OCI-LY7 (cell line): Measurements from ENCODE around the gene SEC23A. TPM values are rescaled to one million over a fixed set of nuclear protein-coding genes. Genes with fewer than 3 reads are reported as not detected.
"Not testable (repeated sequence)": the region's sequence is repeated elsewhere in the genome, so short reads cannot be mapped to it uniquely, and the experiment has no call there.

Experiments used
- BruUV-seq: library from RNA; stranded (reverse); fragments of 400-500 nt; replicated peaks from 2 replicates; lab custom pipeline; 2021; lab: Mats Ljungman, UMichigan
- CTCF ChIA-PET: fragments of 300-600 bp; sonication (Branson Sonifier 250); formaldehyde crosslinking; loops from one replicate; lab custom pipeline; 2022; ENCODE audit warnings: antibody characterized with exemption; ENCODE audit not compliant: unreplicated experiment; lab: Charles Lee
- POLR2A ChIA-PET: fragments of 300-600 bp; sonication (Branson Sonifier 250); formaldehyde crosslinking; loops from one replicate; lab custom pipeline; 2022; ENCODE audit warnings: antibody characterized with exemption; lab: Charles Lee
- DNase-seq: peaks from one replicate; pipeline ENCODE4 v3.0.0-alpha.2; 2015; ENCODE audit warnings: low spot score
- H2AFZ ChIP-seq: fragments of 200-600 bp; sonication (generic), shearing (Covaris generic); 2 replicates; pipeline ENCODE4 v1.6.1; 2014; ENCODE audit warnings: mild to moderate bottlenecking, antibody characterized with exemption, low read length, moderate library complexity
- H3K27ac ChIP-seq: fragments of 200-600 bp; sonication (generic); 2 replicates; pipeline ENCODE4 v1.5.1; 2014; ENCODE audit warnings: mixed run types, low read depth, mild to moderate bottlenecking, moderate library complexity, low read length, inconsistent platforms; ENCODE audit not compliant: poor library complexity, severe bottlenecking
- H3K36me3 ChIP-seq: fragments of 200-600 bp; sonication (generic); 2 replicates; pipeline ENCODE4 v1.6.1; 2014; ENCODE audit warnings: mild to moderate bottlenecking, antibody characterized with exemption, low read length, moderate library complexity, mixed read lengths; ENCODE audit not compliant: insufficient read depth
- H3K4me1 ChIP-seq: fragments of 200-600 bp; sonication (generic); 2 replicates; pipeline ENCODE4 v1.5.1; 2014; ENCODE audit warnings: mild to moderate bottlenecking, low read length; ENCODE audit not compliant: insufficient read depth, poor library complexity, severe bottlenecking
- H3K4me2 ChIP-seq: fragments of 200-600 bp; sonication (generic); 2 replicates; pipeline ENCODE4 v1.6.1; 2014; ENCODE audit warnings: mild to moderate bottlenecking, low read length
- H3K4me3 ChIP-seq: fragments of 200-600 bp; sonication (generic); 2 replicates; pipeline ENCODE4 v1.5.1; 2014; ENCODE audit warnings: mild to moderate bottlenecking, low read depth, low read length; ENCODE audit not compliant: poor library complexity, severe bottlenecking
- H3K79me2 ChIP-seq: fragments of 200-600 bp; sonication (generic); 2 replicates; pipeline ENCODE4 v1.6.1; 2016; ENCODE audit warnings: low read depth, mild to moderate bottlenecking, low read length, moderate library complexity, mixed read lengths; ENCODE audit not compliant: insufficient read depth
- H3K9me2 ChIP-seq: fragments of 200-600 bp; sonication (generic); 2 replicates; pipeline ENCODE4 v1.6.1; 2016; ENCODE audit warnings: mild to moderate bottlenecking, low read length, mixed read lengths; ENCODE audit not compliant: insufficient read depth
- H3K9me3 ChIP-seq: fragments of 200-600 bp; sonication (generic); 2 replicates; pipeline ENCODE4 v1.6.1; 2014; ENCODE audit warnings: mild to moderate bottlenecking, mixed run types, low read length, mixed read lengths
- H4K20me1 ChIP-seq: fragments of 200-600 bp; sonication (generic); 2 replicates; pipeline ENCODE4 v1.6.1; 2014; ENCODE audit warnings: mild to moderate bottlenecking, antibody characterized with exemption, low read length, moderate library complexity, mixed read lengths; ENCODE audit not compliant: insufficient read depth
- EZH2phosphoT487 ChIP-seq: fragments of 200-600 bp; sonication (generic); IDR thresholded peaks from 2 replicates; pipeline ENCODE4 v1.6.1; 2018; ENCODE audit warnings: low read depth, borderline replicate concordance, mild to moderate bottlenecking, mixed run types, antibody characterized with exemption, low read length, moderate library complexity, mixed read lengths
- intact Hi-C: fragments of 100-400 bp; cut with micrococcal nuclease; formaldehyde crosslinking; loops from one replicate; pipeline ENCODE4 v1.10.0; 2022; ENCODE audit not compliant: unreplicated experiment
- total RNA-seq, 2 experiments: library from RNA; depleted of rRNA in 1 of 2; stranded (reverse); fragments of >200 nt in 1 of 2; shearing (Covaris generic) in 1 of 2; gene quantifications; 2 replicates each; pipeline ENCODE4 v1.2.3, GENCODE V29; 2014 to 2022
- TF ChIP-seq, protein P1 (sequence below): fragments of 200-600 bp; sonication (generic); conservative IDR thresholded peaks from 2 replicates; pipeline ENCODE4 v1.5.1; 2014; ENCODE audit warnings: mild to moderate bottlenecking, antibody characterized with exemption, low read length, moderate library complexity, mixed read lengths

Gene SEC23A
- total RNA-seq, 2 experiments from 2014 or later, result 47.5 to 55.7 TPM

DNA sequence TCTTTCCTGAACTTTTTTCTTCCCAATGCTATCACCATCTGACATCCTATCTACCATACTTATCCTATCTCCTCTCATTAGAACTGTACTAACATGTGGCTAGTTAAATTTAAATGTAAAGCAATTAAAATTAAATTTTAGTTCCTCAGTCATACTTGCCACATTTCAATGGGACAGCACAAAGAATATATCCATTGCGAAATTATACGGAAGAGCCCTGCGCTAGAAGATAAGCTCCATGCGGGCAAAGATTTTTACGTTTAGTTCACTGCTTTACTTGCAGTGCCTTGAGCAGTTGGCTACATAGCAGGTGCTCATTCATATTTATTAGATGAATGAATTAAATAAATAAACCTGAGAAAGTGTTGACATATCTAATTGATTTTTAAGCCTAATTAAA is 33.1 kb downstream of the SEC23A start:
- no peak overlapping the region for H3K4me3 ChIP-seq
- H3K27ac ChIP-seq, result no peak overlapping the region
- no peak overlapping the region for H3K4me2 ChIP-seq
- CTCF ChIA-PET, result no interaction called here
- no peaks in the 10 kb centered on the region for H4K20me1 ChIP-seq
- intact Hi-C loops, result no loop called here
- POLR2A ChIA-PET, result no interaction called here
- H3K9me2 ChIP-seq, result no peaks in the 10 kb centered on the region
- TF ChIP-seq, protein P1, sequence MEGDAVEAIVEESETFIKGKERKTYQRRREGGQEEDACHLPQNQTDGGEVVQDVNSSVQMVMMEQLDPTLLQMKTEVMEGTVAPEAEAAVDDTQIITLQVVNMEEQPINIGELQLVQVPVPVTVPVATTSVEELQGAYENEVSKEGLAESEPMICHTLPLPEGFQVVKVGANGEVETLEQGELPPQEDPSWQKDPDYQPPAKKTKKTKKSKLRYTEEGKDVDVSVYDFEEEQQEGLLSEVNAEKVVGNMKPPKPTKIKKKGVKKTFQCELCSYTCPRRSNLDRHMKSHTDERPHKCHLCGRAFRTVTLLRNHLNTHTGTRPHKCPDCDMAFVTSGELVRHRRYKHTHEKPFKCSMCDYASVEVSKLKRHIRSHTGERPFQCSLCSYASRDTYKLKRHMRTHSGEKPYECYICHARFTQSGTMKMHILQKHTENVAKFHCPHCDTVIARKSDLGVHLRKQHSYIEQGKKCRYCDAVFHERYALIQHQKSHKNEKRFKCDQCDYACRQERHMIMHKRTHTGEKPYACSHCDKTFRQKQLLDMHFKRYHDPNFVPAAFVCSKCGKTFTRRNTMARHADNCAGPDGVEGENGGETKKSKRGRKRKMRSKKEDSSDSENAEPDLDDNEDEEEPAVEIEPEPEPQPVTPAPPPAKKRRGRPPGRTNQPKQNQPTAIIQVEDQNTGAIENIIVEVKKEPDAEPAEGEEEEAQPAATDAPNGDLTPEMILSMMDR, result no peak
- TF ChIP-seq EZH2phosphoT487, result no peak
- BruUV-seq, result no TSS peak
- DNase-seq, result no peak
- H3K36me3 ChIP-seq, result peaks cover 58% of the 10 kb centered on the region
- H2AFZ ChIP-seq, result no peak overlapping the region
- no peaks in the 10 kb centered on the region for H3K9me3 ChIP-seq
- no peaks in the 10 kb centered on the region for H3K79me2 ChIP-seq
- H3K4me1 ChIP-seq, result no peaks in the 10 kb centered on the region

DNA sequence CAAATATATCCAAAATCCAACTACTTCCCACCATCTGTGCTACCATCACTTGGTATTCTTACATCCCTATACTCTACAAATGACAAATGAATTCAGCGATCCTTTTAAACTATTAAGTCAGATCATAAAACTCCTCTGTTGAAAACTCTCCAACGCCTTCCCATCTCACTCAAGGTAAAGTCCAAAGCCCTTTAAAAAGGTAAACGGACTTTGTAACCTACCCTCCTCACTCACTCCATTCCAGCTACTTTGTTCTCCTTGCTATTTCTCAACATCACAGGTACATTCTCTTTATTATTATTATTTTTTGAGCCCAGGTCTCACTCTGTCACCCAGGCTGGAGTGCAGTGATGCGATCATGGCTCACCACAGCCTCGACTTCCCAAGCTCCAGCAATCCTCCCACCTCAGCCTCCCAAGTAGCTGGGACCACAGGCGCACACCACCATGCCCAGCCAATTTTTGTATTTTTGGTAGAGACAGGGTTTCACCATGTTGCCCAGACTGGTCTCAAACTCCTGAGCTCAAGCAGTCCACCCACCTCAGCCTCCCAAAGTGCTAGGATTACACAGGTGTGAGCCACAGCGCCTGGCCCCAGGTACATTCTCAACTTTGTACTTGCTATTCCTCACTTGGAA is 33.7 kb downstream of the SEC23A start:
- H3K9me2 ChIP-seq, DNase-seq, H4K20me1 ChIP-seq, H3K4me1 ChIP-seq, H3K4me3 ChIP-seq, H3K79me2 ChIP-seq, CTCF ChIA-PET, BruUV-seq, intact Hi-C loops, H2AFZ ChIP-seq, POLR2A ChIA-PET, H3K27ac ChIP-seq, H3K4me2 ChIP-seq, H3K9me3 ChIP-seq: not testable (repeated sequence)
- peaks cover 58% of the 10 kb centered on the region for H3K36me3 ChIP-seq

DNA sequence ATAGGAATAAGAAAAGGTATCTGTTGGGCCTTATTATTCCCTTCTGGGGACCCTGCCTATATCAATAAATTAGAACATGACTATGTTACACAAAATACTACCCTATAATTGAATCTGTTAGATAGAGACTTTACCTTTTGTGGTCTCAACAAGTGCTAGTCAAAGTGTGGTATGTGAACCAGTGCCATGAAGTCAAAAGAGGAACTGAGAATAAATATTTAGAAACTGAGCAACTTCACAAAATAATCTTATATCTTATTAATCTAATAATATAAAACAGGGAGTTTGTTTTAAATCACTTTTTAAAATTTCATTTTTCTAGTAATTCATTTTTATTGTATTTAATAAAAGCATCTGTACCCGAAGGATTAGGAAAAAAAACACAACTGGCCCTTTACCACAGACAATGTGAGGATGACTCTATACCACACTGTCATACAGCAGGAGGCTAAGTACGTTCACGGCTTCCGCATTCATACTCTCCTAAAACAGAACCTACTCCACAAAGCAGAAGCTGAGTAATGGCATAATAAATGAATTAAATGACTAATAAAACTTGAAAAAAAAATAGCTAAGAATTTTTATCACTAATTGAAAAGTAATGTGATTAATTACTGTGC is 42.1 kb downstream of the SEC23A start:
- peak overlapping the region; percentile 32 for H3K4me2 ChIP-seq
- POLR2A ChIA-PET, result no interaction called here
- peak; percentile 39 for DNase-seq
- H3K4me3 ChIP-seq, result no peak overlapping the region
- H4K20me1 ChIP-seq, result no peaks in the 10 kb centered on the region
- H3K9me2 ChIP-seq, result no peaks in the 10 kb centered on the region
- no peak overlapping the region for H3K27ac ChIP-seq
- H3K79me2 ChIP-seq, result no peaks in the 10 kb centered on the region
- CTCF ChIA-PET, result no interaction called here
- intact Hi-C loops, result no loop called here
- H3K4me1 ChIP-seq, result peaks cover 12% of the 10 kb centered on the region
- H3K9me3 ChIP-seq, result peaks cover 20% of the 10 kb centered on the region; the same call in 1 of the 2 replicates
- no TSS peak for BruUV-seq
- TF ChIP-seq EZH2phosphoT487, result no peak
- TF ChIP-seq, protein P1, result no peak
- peaks cover 73% of the 10 kb centered on the region for H3K36me3 ChIP-seq
- no peak overlapping the region for H2AFZ ChIP-seq
